ENCODE measurements around the gene SUN3. TPM values are rescaled to one million over a fixed set of nuclear protein-coding genes. Genes with fewer than 3 reads are reported as not detected.

The SUN3 gene
- total RNA-seq, 4 donors from 2014 or later, result not detected

DNA sequence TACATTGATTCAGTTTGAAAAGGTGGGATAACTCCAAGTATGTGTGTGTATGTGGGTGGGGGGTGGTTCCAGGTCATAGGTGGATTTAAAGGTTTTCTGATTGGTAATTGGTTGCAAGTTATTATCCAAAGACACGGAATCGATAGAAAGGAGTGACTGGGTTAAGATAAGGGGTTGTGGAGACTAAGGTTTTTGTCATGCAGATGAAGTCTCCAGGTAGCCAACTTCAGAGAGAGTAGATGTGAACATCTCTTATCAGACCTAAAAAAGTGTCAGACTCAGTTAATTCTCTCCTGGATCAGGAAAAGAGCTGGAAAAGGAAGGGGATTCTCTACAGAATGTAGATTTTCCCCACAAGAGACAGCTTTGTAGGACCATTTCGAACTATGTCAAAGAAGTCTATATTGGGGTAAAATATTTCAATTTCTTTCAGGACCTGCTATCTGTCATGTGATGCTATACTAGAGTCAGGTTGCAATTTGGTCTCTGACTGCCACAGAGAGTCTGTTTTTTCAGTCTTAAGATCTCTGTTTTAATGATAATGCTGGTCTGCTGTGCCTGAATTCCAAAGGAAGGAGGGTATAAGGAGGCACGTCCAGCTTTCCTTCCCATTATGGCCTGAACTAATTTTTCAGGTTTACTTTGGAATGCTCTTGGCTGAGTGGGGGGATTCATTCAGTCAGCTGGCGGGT lies 10.1 kb upstream of the SUN3 start:
- Histone ChIP-seq H3K27ac (no peak overlapping the region), H3K27me3 (peaks cover 0 to 8% (median 6%) of the 10 kb centered on the region in 3 donors), H3K36me3 (no peaks in the 10 kb centered on the region), H3K4me1 (peaks cover 4 to 9% of the 10 kb centered on the region in 2 donors), H3K4me3 (no peak overlapping the region), H3K9me3 (no peaks in the 10 kb centered on the region)
- ATAC-seq, result no peak
- TF ChIP-seq, protein P1, sequence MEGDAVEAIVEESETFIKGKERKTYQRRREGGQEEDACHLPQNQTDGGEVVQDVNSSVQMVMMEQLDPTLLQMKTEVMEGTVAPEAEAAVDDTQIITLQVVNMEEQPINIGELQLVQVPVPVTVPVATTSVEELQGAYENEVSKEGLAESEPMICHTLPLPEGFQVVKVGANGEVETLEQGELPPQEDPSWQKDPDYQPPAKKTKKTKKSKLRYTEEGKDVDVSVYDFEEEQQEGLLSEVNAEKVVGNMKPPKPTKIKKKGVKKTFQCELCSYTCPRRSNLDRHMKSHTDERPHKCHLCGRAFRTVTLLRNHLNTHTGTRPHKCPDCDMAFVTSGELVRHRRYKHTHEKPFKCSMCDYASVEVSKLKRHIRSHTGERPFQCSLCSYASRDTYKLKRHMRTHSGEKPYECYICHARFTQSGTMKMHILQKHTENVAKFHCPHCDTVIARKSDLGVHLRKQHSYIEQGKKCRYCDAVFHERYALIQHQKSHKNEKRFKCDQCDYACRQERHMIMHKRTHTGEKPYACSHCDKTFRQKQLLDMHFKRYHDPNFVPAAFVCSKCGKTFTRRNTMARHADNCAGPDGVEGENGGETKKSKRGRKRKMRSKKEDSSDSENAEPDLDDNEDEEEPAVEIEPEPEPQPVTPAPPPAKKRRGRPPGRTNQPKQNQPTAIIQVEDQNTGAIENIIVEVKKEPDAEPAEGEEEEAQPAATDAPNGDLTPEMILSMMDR (IDR thresholded peaks at IDR 0.05 in 4 of 5, conservative IDR thresholded peaks at IDR 0.05 in 1 of 5), result no peak
- TF ChIP-seq POLR2A (IDR thresholded peaks at IDR 0.05), result no peak
- DNase-seq, result no peak
- intact Hi-C loops (cut with DNase I; ENCODE audit: low total_unique reads), result loop anchor here (1.0 kb wide), 1 partner anchor 47 kb away; no protein-coding TSS in a partner anchor
- in situ Hi-C loops (cut with MboI; ENCODE audit: low sequenced_read_pairs in 4 of 4), result no loop called here

DNA sequence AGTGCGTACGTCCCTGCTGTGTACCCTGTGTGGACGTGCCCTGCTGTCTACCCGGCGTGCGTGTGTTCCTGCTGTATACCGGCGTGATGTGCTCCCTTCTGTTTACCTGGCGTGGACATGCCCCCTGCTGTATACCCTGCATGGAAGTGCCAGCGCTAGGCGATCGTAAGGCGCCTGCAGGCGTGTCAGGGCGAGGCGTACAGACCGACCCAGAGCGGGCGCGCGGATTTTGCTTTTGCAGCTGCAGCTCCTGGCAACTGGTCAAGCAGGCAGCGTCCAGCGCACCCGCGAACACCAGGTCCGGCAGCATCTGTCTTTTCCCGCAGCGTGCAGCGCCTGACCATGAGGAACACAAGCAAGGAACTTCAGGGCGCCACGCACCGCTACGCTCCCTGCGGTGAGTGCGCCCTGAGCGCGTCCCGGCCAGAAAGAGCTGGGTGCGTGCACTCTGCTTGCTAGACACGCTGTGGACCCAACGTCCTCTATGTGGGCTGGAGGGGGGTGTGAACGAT lies 7.1 kb upstream of the SUN3 start:
- intact Hi-C loops (cut with DNase I; ENCODE audit: low total_unique reads) (loop anchor here (1.0 kb wide), 2 partner anchors 53 to 74 kb away; partner anchors contain the start of gene UPP1), in situ Hi-C loops (cut with MboI; ENCODE audit: low sequenced_read_pairs in 4 of 4) (no loop called here)
- H3K4me3 ChIP-seq, result peak overlapping the region; percentile 63 to 77 (median 64)
- TF ChIP-seq, protein P1 (IDR thresholded peaks at IDR 0.05 in 4 of 5, conservative IDR thresholded peaks at IDR 0.05 in 1 of 5), result no peak
- no peak for TF ChIP-seq POLR2A (IDR thresholded peaks at IDR 0.05)
- H3K27me3 ChIP-seq, result peaks cover 0 to 8% (median 6%) of the 10 kb centered on the region in 3 donors
- no peak overlapping the region for H3K27ac ChIP-seq
- DNase-seq (no peak), ATAC-seq (no peak)
- no peaks in the 10 kb centered on the region for H3K36me3 ChIP-seq
- H3K9me3 ChIP-seq, result no peaks in the 10 kb centered on the region
- H3K4me1 ChIP-seq, result peaks cover 4 to 9% of the 10 kb centered on the region in 2 donors

DNA sequence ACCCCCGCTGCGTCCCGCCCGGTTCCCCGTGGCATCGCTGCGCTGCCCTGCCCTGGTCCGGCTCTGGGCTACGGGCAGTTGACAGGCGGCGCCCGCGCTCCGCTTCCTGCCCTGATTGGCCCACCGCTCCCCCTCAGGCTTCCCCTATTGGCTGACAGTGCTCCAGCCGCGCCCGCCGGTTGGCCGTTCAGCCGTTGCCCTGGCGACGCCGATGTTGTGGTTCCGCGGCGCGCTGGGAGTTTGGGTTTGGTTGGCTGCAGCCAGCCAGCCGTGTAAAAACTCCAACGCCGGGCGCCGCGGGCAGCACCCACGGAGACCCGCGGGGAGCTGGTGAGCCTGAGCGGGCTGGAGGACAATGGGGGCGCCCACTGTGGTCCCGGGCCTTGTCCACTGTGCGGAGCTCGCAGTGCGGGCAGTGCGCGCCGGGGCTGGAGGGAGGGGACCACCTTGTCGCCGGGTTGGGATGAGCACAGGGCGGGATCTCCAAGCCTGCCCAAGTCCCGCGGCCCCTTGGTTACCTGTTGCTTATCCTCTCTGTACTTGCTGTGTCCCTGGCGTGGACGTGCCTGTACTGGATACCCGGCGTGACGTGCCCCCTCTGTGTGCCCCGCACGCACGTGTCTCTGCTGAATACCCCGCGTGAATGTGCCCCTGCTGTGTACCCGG lies 6.5 kb upstream of the SUN3 start, which contains the start of gene C7orf57:
TSS of gene C7orf57 (plus strand) at position 243 of the 666 bp plus-strand sequence. CDS start 766 bp downstream, outside the sequence.
- DNase-seq, result peak; percentile 74 to 77
- Histone ChIP-seq H3K9me3 (no peaks in the 10 kb centered on the region), H3K27me3 (peaks cover 0 to 8% (median 6%) of the 10 kb centered on the region in 3 donors), H3K36me3 (no peaks in the 10 kb centered on the region), H3K27ac (no peak within 1 kb of the TSS), H3K4me1 (peaks cover 4 to 9% of the 10 kb centered on the region in 2 donors), H3K4me3 (peak within 1 kb of the TSS; percentile 63 to 77 (median 64))
- peak; percentile 92 to 97 for ATAC-seq
- in situ Hi-C loops (cut with MboI; ENCODE audit: low sequenced_read_pairs in 4 of 4), result no loop called here
- intact Hi-C loops (cut with DNase I; ENCODE audit: low total_unique reads), result loop anchor here (1.0 kb wide), 2 partner anchors 54 to 75 kb away; partner anchors contain the start of gene UPP1
- no peak for TF ChIP-seq POLR2A (IDR thresholded peaks at IDR 0.05)
- TF ChIP-seq, protein P1 (IDR thresholded peaks at IDR 0.05 in 4 of 5, conservative IDR thresholded peaks at IDR 0.05 in 1 of 5), result peak in 2 of 5 experiments; percentile 20 to 30

DNA sequence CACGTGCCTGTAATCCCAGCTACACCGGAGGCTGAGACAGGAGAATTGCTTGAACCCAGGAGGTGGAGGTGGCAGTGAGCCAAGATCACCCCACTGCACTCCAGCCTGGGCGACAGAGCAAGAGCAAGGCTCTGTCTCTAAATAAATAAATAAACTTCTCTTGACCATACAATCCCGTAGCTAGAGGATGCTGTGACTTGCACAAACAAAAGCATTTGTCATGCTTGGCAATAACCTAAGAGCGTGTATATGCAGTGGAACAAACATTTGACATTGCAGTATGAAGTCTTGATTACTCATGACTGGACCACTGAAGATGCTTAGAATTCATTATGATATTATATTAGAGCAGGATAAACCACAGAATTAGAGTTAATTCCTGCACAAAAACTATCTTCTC lies 5.0 kb upstream of the SUN3 start:
- ATAC-seq (no peak), DNase-seq (no peak)
- TF ChIP-seq, protein P1 (IDR thresholded peaks at IDR 0.05 in 4 of 5, conservative IDR thresholded peaks at IDR 0.05 in 1 of 5), result no peak
- TF ChIP-seq POLR2A (IDR thresholded peaks at IDR 0.05), result no peak
- Histone ChIP-seq H3K36me3 (no peaks in the 10 kb centered on the region), H3K4me3 (no peak overlapping the region), H3K4me1 (peaks cover 4 to 9% of the 10 kb centered on the region in 2 donors), H3K27me3 (peaks cover 0 to 8% (median 6%) of the 10 kb centered on the region in 3 donors), H3K9me3 (no peaks in the 10 kb centered on the region), H3K27ac (no peak overlapping the region)
- intact Hi-C loops (cut with DNase I; ENCODE audit: low total_unique reads) (no loop called here), in situ Hi-C loops (cut with MboI; ENCODE audit: low sequenced_read_pairs in 4 of 4) (no loop called here)
